Trophoblast cell (in vitro differentiated cells and primary cell): Measurements from ENCODE around the gene PHF14.
"Not testable (repeated sequence)": the region's sequence is repeated elsewhere in the genome, so short reads cannot be mapped to it uniquely, and the experiment has no call there.

Experiments used
- DNase-seq, 2 donors: peaks; one replicate each; pipeline ENCODE4 v3.0.0-alpha.2; 2016
- H2AFZ ChIP-seq: 2 replicates; pipeline ENCODE4 v1.6.1; 2013; ENCODE audit warnings: low read length, moderate library complexity, mild to moderate bottlenecking; ENCODE audit not compliant: insufficient read depth, poor library complexity
- H2AK5ac ChIP-seq: 2 replicates; pipeline ENCODE4 v1.6.1; 2013; ENCODE audit warnings: mild to moderate bottlenecking, low read length
- H2BK120ac ChIP-seq: 2 replicates; pipeline ENCODE4 v1.6.1; 2013; ENCODE audit warnings: low read length, mild to moderate bottlenecking, moderate library complexity; ENCODE audit not compliant: insufficient read depth, poor library complexity
- H2BK12ac ChIP-seq: 2 replicates; pipeline ENCODE4 v1.6.1; 2013; ENCODE audit warnings: mild to moderate bottlenecking, low read length, moderate library complexity
- H2BK5ac ChIP-seq: 2 replicates; pipeline ENCODE4 v1.6.1; 2013; ENCODE audit warnings: low read length, low read depth, moderate library complexity, mild to moderate bottlenecking; ENCODE audit not compliant: poor library complexity
- H3K14ac ChIP-seq: 2 replicates; pipeline ENCODE4 v1.6.1; 2013; ENCODE audit warnings: mild to moderate bottlenecking, low read length
- H3K18ac ChIP-seq: 2 replicates; pipeline ENCODE4 v1.6.1; 2013; ENCODE audit warnings: mild to moderate bottlenecking, low read length
- H3K23ac ChIP-seq: 2 replicates; pipeline ENCODE4 v1.6.1; 2013; ENCODE audit warnings: low read length
- H3K27ac ChIP-seq: 2 replicates; pipeline ENCODE4 v1.5.1; 2013; ENCODE audit warnings: low read depth, mild to moderate bottlenecking, inconsistent platforms, low read length, moderate library complexity
- H3K27me3 ChIP-seq: 2 replicates; pipeline ENCODE4 v1.6.1; 2013; ENCODE audit warnings: inconsistent platforms, mild to moderate bottlenecking, low read length, moderate library complexity; ENCODE audit not compliant: insufficient read depth
- H3K36me3 ChIP-seq, 2 experiments: 1 replicate in 1 of 2; 2 replicates in 1 of 2; pipeline ENCODE4 v1.6.1; 2013; ENCODE audit warnings: low read length in 2 of 2, mild to moderate bottlenecking in 2 of 2, moderate library complexity in 1 of 2; ENCODE audit not compliant: insufficient read depth in 2 of 2, control insufficient read depth in 1 of 2
- H3K4ac ChIP-seq: 2 replicates; pipeline ENCODE4 v1.6.1; 2013; ENCODE audit warnings: low read depth, mild to moderate bottlenecking, low read length, moderate library complexity
- H3K4me1 ChIP-seq, 2 experiments: 1 replicate in 1 of 2; 2 replicates in 1 of 2; pipeline ENCODE4 v1.6.1; 2013; ENCODE audit warnings: low read length in 2 of 2, mild to moderate bottlenecking in 2 of 2, moderate library complexity in 1 of 2; ENCODE audit not compliant: insufficient read depth in 2 of 2, control insufficient read depth in 1 of 2
- H3K4me2 ChIP-seq: 2 replicates; pipeline ENCODE4 v1.6.1; 2013; ENCODE audit warnings: inconsistent platforms, mild to moderate bottlenecking, low read length, moderate library complexity
- H3K4me3 ChIP-seq: 2 replicates; pipeline ENCODE4 v1.5.1; 2013; ENCODE audit warnings: mild to moderate bottlenecking, low read depth, low read length, inconsistent platforms
- H3K79me1 ChIP-seq: one replicate; pipeline ENCODE4 v1.6.1; 2013; ENCODE audit warnings: low read length
- H3K79me2 ChIP-seq: 2 replicates; pipeline ENCODE4 v1.6.1; 2013; ENCODE audit warnings: low read length, mild to moderate bottlenecking; ENCODE audit not compliant: control insufficient read depth, insufficient read depth, poor library complexity
- H3K9ac ChIP-seq: 2 replicates; pipeline ENCODE4 v1.6.1; 2013; ENCODE audit warnings: mild to moderate bottlenecking, low read length
- H3K9me3 ChIP-seq: 2 replicates; pipeline ENCODE4 v1.6.1; 2013; ENCODE audit warnings: low read depth, mild to moderate bottlenecking, control low read depth, inconsistent platforms, low read length; ENCODE audit not compliant: insufficient read depth
- H4K12ac ChIP-seq: 2 replicates; pipeline ENCODE4 v1.6.1; 2013; ENCODE audit warnings: low read depth, mild to moderate bottlenecking, low read length, moderate library complexity
- H4K8ac ChIP-seq: 2 replicates; pipeline ENCODE4 v1.6.1; 2013; ENCODE audit warnings: low read depth, mild to moderate bottlenecking, low read length, moderate library complexity
- H4K91ac ChIP-seq: one replicate; pipeline ENCODE4 v1.6.1; 2013; ENCODE audit warnings: low read depth, mild to moderate bottlenecking, low read length, moderate library complexity
- WGBS: extraction: QIAGEN DNeasy Blood & Tissue Kit; methylation state at CpG from one replicate; pipeline ENCODE4 v1.1.7; 2013; ENCODE audit warnings: missing lambda C conversion rate; ENCODE audit not compliant: insufficient read length, insufficient coverage; ENCODE audit errors: extremely low coverage; 5-methylcytosine and 5-hydroxymethylcytosine counted together

The PHF14 gene

DNA sequence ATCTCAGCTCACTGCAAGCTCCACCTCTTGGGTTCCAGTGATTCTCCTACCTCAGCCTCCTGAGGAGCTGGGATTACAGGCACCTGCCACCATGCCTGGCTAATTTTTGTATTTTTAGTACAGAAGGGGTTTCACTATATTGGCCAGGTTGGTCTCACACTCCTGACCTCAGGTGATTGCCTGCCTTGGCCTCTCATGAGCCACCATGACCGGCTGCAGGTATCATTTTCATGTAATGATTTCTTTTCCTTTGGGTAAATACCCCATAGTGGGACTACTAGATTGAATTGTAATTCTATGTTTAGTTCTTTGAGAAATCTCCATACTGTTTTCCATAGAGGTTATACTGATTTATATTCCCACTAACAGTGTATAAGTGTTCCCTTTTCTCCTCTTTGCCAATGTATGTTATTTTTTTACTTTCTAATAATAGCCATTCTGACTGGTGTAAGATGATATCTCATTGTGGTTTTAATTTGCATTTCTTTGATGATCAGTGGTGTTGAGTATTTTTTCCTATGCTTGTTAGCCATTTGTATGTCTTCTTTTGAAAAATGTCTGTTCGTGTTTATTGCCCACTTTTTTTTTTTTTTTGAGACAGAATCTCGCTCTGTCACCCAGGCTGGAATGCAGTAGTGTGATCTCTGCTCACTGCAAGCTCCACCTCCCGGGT is 20.5 kb upstream of the PHF14 start:
- H3K27me3 ChIP-seq, H3K23ac ChIP-seq, H2AK5ac ChIP-seq, H3K4me2 ChIP-seq, DNase-seq, H2BK120ac ChIP-seq, H3K4ac ChIP-seq, H2AFZ ChIP-seq, H2BK12ac ChIP-seq, H4K91ac ChIP-seq, H4K8ac ChIP-seq, H4K12ac ChIP-seq, H3K79me2 ChIP-seq, H3K9me3 ChIP-seq, H3K4me1 ChIP-seq, H3K36me3 ChIP-seq, H3K79me1 ChIP-seq, H3K9ac ChIP-seq, H3K4me3 ChIP-seq, H3K27ac ChIP-seq, H2BK5ac ChIP-seq, H3K18ac ChIP-seq, H3K14ac ChIP-seq: not testable (repeated sequence)
- WGBS, result no CpG with 5 or more reads among the region's 4 CpGs

DNA sequence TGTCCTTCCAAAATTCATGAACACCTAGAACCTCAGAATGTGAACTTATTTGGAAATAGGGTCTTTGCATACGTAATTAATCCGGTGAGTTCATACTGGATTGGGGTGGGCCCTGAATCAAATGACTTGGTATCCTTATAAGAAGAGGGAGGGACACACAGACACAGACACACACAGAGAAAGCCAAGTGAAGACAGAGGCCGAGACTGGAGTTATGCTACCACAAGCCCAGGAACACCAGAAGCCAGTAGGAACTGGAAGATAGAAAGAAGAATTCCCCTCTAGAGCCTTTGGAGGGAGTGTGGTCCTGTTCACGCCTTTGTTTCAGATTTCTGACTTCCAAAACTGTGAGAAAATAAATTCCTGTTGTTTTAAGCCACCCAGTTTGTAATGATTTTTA is 17.1 kb upstream of the PHF14 start:
- Histone ChIP-seq H3K79me2 (no peaks in the 10 kb centered on the region), H3K14ac (no peak overlapping the region), H2BK5ac (no peak overlapping the region), H4K8ac (no peak overlapping the region), H3K23ac (no peak overlapping the region), H3K36me3 (no peaks in the 10 kb centered on the region), H3K27ac (no peak overlapping the region), H2AK5ac (no peak overlapping the region), H3K18ac (no peak overlapping the region), H2BK12ac (no peak overlapping the region), H3K9ac (no peak overlapping the region), H3K79me1 (no peaks in the 10 kb centered on the region), H3K4ac (no peak overlapping the region), H3K4me2 (no peak overlapping the region), H3K9me3 (peaks cover 4% of the 10 kb centered on the region), H3K4me1 (no peaks in the 10 kb centered on the region), H3K27me3 (no peaks in the 10 kb centered on the region), H4K12ac (no peak overlapping the region), H3K4me3 (no peak overlapping the region), H2BK120ac (no peak overlapping the region), H2AFZ (no peak overlapping the region), H4K91ac (no peak overlapping the region)
- no peak for DNase-seq
- WGBS, result no CpG with 5 or more reads among the region's 4 CpGs

- not testable (repeated sequence) for H3K79me1 ChIP-seq, H4K12ac ChIP-seq, H3K18ac ChIP-seq, H3K9me3 ChIP-seq, H2BK120ac ChIP-seq, H3K79me2 ChIP-seq, H3K4me2 ChIP-seq, H4K91ac ChIP-seq, H3K14ac ChIP-seq, H4K8ac ChIP-seq, H2BK5ac ChIP-seq, H3K4me3 ChIP-seq, H3K4me1 ChIP-seq, H2AK5ac ChIP-seq, H3K27me3 ChIP-seq, H3K36me3 ChIP-seq, DNase-seq, H3K27ac ChIP-seq, H3K23ac ChIP-seq, H2AFZ ChIP-seq, H3K9ac ChIP-seq, H3K4ac ChIP-seq, H2BK12ac ChIP-seq
- no CpG with 5 or more reads among the region's 1 CpG for WGBS
These were observed 13.4 kb upstream of the PHF14 start for GRCh38 chr7:10960242-10960641.

- not testable (repeated sequence) for H3K23ac ChIP-seq, H4K12ac ChIP-seq, H3K9me3 ChIP-seq, H2BK5ac ChIP-seq, H3K4me3 ChIP-seq, H3K27ac ChIP-seq, H2BK120ac ChIP-seq, H3K4me1 ChIP-seq, H3K4ac ChIP-seq, H3K79me2 ChIP-seq, H3K18ac ChIP-seq, DNase-seq, H4K8ac ChIP-seq, H3K79me1 ChIP-seq, H3K27me3 ChIP-seq, H3K9ac ChIP-seq, H3K36me3 ChIP-seq, H4K91ac ChIP-seq, H3K4me2 ChIP-seq, H3K14ac ChIP-seq, H2BK12ac ChIP-seq, H2AK5ac ChIP-seq, H2AFZ ChIP-seq
- no CpG with 5 or more reads among the region's 4 CpGs for WGBS
These were observed 8.7 kb upstream of the PHF14 start for GRCh38 chr7:10965016-10965415.
